ENCODE data around the gene VPS13A. TPM values are rescaled to one million over a fixed set of nuclear protein-coding genes. Genes with fewer than 3 reads are reported as not detected.

The VPS13A gene
- total RNA-seq, 1 experiment from 2014 or later = 31.5 TPM

DNA sequence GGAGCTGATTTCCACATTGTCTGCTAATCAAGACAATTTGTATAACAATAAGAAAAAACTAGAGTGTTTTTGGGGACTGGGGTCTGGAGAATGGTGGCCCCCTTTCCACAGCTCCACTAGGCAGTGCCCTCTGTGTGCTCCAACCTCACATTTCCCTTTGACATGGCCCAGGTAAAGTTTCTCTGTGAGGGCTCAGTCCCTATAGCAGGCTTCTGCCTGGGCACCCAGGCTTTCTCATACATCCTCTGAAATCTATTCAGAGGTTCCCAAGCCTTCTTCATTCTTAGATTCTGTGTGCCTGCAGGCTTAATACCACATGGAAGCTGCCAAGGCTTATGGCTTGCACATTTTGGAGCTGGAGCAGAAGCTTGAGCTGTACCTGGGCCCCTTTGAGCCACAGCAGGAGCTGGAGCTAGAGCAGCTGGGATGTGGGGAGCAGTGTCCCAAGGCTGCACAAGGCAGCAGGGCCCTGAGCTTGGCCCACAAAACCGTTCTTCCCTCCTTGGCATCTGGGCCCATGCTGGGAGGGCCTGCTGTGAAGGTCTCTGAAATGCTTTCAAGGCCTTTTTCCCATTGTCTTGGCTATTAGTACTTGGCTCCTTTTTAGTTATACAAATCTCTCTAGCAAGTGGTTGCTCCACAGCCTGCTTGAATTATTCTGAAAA is 49.1 kb upstream of the VPS13A start (continued):
- TF ChIP-seq, protein P1, sequence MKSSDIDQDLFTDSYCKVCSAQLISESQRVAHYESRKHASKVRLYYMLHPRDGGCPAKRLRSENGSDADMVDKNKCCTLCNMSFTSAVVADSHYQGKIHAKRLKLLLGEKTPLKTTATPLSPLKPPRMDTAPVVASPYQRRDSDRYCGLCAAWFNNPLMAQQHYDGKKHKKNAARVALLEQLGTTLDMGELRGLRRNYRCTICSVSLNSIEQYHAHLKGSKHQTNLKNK (CRISPR knock-in tag; IDR thresholded peaks at IDR 0.05) = peak; percentile 48; the same call in 1 of the 2 replicates
- TF ChIP-seq GTF2I (CRISPR knock-in tag; conservative IDR thresholded peaks at IDR 0.05) = peak; percentile 85
- no peak for TF ChIP-seq RELA (CRISPR knock-in tag; IDR thresholded peaks at IDR 0.05; ENCODE audit: borderline replicate concordance)
- TF ChIP-seq, protein P2, sequence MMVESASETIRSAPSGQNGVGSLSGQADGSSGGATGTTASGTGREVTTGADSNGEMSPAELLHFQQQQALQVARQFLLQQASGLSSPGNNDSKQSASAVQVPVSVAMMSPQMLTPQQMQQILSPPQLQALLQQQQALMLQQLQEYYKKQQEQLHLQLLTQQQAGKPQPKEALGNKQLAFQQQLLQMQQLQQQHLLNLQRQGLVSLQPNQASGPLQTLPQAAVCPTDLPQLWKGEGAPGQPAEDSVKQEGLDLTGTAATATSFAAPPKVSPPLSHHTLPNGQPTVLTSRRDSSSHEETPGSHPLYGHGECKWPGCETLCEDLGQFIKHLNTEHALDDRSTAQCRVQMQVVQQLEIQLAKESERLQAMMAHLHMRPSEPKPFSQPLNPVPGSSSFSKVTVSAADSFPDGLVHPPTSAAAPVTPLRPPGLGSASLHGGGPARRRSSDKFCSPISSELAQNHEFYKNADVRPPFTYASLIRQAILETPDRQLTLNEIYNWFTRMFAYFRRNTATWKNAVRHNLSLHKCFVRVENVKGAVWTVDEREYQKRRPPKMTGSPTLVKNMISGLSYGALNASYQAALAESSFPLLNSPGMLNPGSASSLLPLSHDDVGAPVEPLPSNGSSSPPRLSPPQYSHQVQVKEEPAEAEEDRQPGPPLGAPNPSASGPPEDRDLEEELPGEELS (CRISPR knock-in tag; IDR thresholded peaks at IDR 0.05) = peak; percentile 75; the same call in 1 of the 2 replicates
- no peak for TF ChIP-seq TP53 (CRISPR knock-in tag; IDR thresholded peaks at IDR 0.05)
- 0 out of 2 replicates have a peak, but pooled peaks have one; percentile 38 for TF ChIP-seq NFE2L1 (CRISPR knock-in tag; IDR thresholded peaks at IDR 0.05)
- TF ChIP-seq, protein P3, sequence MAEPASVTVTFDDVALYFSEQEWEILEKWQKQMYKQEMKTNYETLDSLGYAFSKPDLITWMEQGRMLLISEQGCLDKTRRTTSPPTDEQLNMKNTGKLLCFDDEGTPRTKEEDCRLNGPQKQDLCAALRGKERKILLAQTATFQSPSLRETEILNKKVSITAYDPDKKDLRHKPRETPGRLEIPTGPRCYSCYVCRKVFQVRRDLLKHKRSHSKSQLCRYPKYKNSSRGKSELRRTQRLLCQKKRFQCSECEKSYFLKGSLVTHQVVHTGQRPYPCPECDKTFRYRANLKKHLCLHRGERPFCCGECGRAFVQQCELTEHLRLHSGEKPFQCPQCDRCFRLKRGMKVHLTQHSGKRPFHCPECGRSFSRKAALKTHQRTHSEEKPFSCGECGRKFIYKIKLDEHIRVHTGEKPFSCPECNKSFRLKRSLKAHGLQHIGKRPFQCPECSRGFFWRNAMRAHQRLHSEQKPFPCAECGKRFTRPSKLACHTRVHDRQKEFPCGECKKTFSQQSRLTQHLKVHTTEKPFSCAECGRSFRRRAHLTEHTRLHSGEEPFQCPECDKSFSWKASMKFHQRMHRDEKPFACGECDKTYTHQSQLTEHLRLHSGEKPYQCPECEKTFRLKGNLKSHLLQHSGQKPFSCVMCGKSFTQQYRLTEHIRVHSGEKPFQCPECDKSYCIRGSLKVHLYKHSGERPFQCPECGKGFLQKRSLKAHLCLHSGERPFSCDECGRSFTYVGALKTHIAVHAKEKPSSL (CRISPR knock-in tag; conservative IDR thresholded peaks at IDR 0.05) = peak; percentile 54; the same call in 1 of the 2 replicates
- no peak for TF ChIP-seq SOX15 (CRISPR knock-in tag; IDR thresholded peaks at IDR 0.05)
- TF ChIP-seq ETV6 (CRISPR knock-in tag; IDR thresholded peaks at IDR 0.05) = peak; percentile 49; the same call in 1 of the 2 replicates
- TF ChIP-seq, protein P4, sequence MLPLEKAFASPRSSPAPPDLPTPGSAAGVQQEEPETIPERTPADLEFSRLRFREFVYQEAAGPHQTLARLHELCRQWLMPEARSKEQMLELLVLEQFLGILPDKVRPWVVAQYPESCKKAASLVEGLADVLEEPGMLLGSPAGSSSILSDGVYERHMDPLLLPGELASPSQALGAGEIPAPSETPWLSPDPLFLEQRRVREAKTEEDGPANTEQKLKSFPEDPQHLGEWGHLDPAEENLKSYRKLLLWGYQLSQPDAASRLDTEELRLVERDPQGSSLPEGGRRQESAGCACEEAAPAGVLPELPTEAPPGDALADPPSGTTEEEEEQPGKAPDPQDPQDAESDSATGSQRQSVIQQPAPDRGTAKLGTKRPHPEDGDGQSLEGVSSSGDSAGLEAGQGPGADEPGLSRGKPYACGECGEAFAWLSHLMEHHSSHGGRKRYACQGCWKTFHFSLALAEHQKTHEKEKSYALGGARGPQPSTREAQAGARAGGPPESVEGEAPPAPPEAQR (CRISPR knock-in tag; IDR thresholded peaks at IDR 0.05) = 0 out of 2 replicates have a peak, but pooled peaks have one; percentile 10

DNA sequence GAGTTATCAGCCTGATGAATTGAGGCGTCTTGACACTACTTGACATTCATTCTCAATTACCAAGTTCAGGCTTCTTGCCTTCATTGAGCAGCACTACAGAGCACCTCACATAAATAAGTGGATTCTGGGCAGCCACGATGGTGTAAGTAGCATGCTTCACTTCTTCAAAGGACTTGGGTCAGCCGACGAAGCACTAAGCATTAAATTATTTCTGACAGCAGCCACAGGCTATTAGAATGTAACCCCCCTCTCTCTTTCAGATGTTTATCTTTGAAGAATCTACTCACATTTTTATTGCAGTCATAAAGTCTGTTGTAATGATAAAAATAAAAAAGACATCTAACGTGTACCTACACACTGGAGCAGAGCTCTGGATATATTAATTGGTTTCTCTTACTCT is 45.9 kb upstream of the VPS13A start:
- Mint-ChIP-seq H3K9me3 (peaks cover 17% of the 10 kb centered on the region), H3K27me3 (ENCODE audit: low read depth) (peaks cover 14% of the 10 kb centered on the region), H3K4me1 (peaks cover 24% of the 10 kb centered on the region), H3K36me3 (peaks cover 22% of the 10 kb centered on the region), H3K27ac (no peak overlapping the region), H3K4me3 (no peak overlapping the region)
- TF ChIP-seq, protein P5, sequence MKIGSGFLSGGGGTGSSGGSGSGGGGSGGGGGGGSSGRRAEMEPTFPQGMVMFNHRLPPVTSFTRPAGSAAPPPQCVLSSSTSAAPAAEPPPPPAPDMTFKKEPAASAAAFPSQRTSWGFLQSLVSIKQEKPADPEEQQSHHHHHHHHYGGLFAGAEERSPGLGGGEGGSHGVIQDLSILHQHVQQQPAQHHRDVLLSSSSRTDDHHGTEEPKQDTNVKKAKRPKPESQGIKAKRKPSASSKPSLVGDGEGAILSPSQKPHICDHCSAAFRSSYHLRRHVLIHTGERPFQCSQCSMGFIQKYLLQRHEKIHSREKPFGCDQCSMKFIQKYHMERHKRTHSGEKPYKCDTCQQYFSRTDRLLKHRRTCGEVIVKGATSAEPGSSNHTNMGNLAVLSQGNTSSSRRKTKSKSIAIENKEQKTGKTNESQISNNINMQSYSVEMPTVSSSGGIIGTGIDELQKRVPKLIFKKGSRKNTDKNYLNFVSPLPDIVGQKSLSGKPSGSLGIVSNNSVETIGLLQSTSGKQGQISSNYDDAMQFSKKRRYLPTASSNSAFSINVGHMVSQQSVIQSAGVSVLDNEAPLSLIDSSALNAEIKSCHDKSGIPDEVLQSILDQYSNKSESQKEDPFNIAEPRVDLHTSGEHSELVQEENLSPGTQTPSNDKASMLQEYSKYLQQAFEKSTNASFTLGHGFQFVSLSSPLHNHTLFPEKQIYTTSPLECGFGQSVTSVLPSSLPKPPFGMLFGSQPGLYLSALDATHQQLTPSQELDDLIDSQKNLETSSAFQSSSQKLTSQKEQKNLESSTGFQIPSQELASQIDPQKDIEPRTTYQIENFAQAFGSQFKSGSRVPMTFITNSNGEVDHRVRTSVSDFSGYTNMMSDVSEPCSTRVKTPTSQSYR (CRISPR knock-in tag; IDR thresholded peaks at IDR 0.05) = no peak
- TF ChIP-seq JAZF1 (CRISPR knock-in tag; IDR thresholded peaks at IDR 0.05) (no peak), FOXJ3 (CRISPR knock-in tag; IDR thresholded peaks at IDR 0.05; ENCODE audit: borderline replicate concordance) (no peak), ZNF396 (CRISPR knock-in tag; IDR thresholded peaks at IDR 0.05; ENCODE audit: borderline replicate concordance) (no peak), CREB1 (CRISPR knock-in tag; IDR thresholded peaks at IDR 0.05) (no peak)
- TF ChIP-seq, protein P6, sequence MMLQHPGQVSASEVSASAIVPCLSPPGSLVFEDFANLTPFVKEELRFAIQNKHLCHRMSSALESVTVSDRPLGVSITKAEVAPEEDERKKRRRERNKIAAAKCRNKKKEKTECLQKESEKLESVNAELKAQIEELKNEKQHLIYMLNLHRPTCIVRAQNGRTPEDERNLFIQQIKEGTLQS (CRISPR knock-in tag; conservative IDR thresholded peaks at IDR 0.05) = no peak
- TF ChIP-seq, protein P7, sequence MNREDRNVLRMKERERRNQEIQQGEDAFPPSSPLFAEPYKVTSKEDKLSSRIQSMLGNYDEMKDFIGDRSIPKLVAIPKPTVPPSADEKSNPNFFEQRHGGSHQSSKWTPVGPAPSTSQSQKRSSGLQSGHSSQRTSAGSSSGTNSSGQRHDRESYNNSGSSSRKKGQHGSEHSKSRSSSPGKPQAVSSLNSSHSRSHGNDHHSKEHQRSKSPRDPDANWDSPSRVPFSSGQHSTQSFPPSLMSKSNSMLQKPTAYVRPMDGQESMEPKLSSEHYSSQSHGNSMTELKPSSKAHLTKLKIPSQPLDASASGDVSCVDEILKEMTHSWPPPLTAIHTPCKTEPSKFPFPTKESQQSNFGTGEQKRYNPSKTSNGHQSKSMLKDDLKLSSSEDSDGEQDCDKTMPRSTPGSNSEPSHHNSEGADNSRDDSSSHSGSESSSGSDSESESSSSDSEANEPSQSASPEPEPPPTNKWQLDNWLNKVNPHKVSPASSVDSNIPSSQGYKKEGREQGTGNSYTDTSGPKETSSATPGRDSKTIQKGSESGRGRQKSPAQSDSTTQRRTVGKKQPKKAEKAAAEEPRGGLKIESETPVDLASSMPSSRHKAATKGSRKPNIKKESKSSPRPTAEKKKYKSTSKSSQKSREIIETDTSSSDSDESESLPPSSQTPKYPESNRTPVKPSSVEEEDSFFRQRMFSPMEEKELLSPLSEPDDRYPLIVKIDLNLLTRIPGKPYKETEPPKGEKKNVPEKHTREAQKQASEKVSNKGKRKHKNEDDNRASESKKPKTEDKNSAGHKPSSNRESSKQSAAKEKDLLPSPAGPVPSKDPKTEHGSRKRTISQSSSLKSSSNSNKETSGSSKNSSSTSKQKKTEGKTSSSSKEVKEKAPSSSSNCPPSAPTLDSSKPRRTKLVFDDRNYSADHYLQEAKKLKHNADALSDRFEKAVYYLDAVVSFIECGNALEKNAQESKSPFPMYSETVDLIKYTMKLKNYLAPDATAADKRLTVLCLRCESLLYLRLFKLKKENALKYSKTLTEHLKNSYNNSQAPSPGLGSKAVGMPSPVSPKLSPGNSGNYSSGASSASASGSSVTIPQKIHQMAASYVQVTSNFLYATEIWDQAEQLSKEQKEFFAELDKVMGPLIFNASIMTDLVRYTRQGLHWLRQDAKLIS (CRISPR knock-in tag; IDR thresholded peaks at IDR 0.05; ENCODE audit: borderline replicate concordance) = no peak
- ChIA-PET CTCF (no interaction called here), POLR2A (no interaction called here)
- DNase-seq (ENCODE audit: low spot score) = no peak
- ATAC-seq = no peak

Measured in WTC11 (cell line).